A673 (cell line): ENCODE data around the gene APAF1. TPM values are rescaled to one million over a fixed set of nuclear protein-coding genes. Genes with fewer than 3 reads are reported as not detected.
"Not testable (repeated sequence)": the region's sequence is repeated elsewhere in the genome, so short reads cannot be mapped to it uniquely, and the experiment has no call there.

ENCODE experiments used
- BruUV-seq: library from RNA; stranded (reverse); fragments of 400-500 nt; replicated peaks from 2 replicates; lab custom pipeline; 2021; lab: Mats Ljungman, UMichigan
- CTCF ChIA-PET: fragments of 300-600 bp; sonication (Branson Sonifier 250); formaldehyde crosslinking; loops from one replicate; lab custom pipeline; 2022; ENCODE audit warnings: antibody characterized with exemption; lab: Charles Lee
- POLR2A ChIA-PET: fragments of 300-600 bp; sonication (Branson Sonifier 250); formaldehyde crosslinking; loops from one replicate; lab custom pipeline; 2022; ENCODE audit warnings: antibody characterized with exemption; ENCODE audit not compliant: low non-redundant PET; lab: Charles Lee
- DNase-seq: peaks from one replicate; pipeline ENCODE4 v3.0.0-alpha.2; 2015; ENCODE audit warnings: low spot score
- H3K27ac ChIP-seq: fragments of 200-600 bp; sonication (generic); 2 replicates; pipeline ENCODE4 v1.5.1; 2016; ENCODE audit warnings: mixed run types, low read depth, mild to moderate bottlenecking, mixed read lengths, antibody characterized with exemption, low read length; ENCODE audit not compliant: poor library complexity, severe bottlenecking
- H3K27me3 ChIP-seq: fragments of 200-600 bp; sonication (generic); replicated peaks from 2 replicates; pipeline ENCODE4 v1.6.1; 2017; ENCODE audit warnings: mixed run types, low read depth, mild to moderate bottlenecking, mixed read lengths, antibody characterized with exemption, low read length; ENCODE audit not compliant: insufficient read depth, poor library complexity
- H3K36me3 ChIP-seq: fragments of 200-600 bp; sonication (generic); 2 replicates; pipeline ENCODE4 v1.6.1; 2016; ENCODE audit warnings: mixed run types, mild to moderate bottlenecking, mixed read lengths, antibody characterized with exemption, low read length; ENCODE audit not compliant: insufficient read depth, poor library complexity, severe bottlenecking
- H3K4me1 ChIP-seq: fragments of 200-600 bp; sonication (generic); 2 replicates; pipeline ENCODE4 v1.6.1; 2017; ENCODE audit warnings: mixed run types, mild to moderate bottlenecking, mixed read lengths, antibody characterized with exemption, low read length; ENCODE audit not compliant: insufficient read depth, poor library complexity, severe bottlenecking
- H3K4me3 ChIP-seq: fragments of 200-600 bp; sonication (generic); 2 replicates; pipeline ENCODE4 v1.5.1; 2016; ENCODE audit warnings: low read depth, mixed run types, mild to moderate bottlenecking, mixed read lengths, low read length; ENCODE audit not compliant: poor library complexity, severe bottlenecking
- H3K9me3 ChIP-seq: fragments of 200-600 bp; sonication (generic); 2 replicates; pipeline ENCODE4 v1.6.1; 2016; ENCODE audit warnings: mixed run types, low read depth, mild to moderate bottlenecking, mixed read lengths, antibody characterized with exemption, low read length; ENCODE audit not compliant: poor library complexity, severe bottlenecking
- CTCF ChIP-seq: fragments of 300-800, 200-600 bp; sonication (generic); conservative IDR thresholded peaks from 2 replicates; pipeline ENCODE4 v1.5.1; 2017; ENCODE audit warnings: low read depth, mild to moderate bottlenecking, antibody characterized with exemption, low read length, moderate library complexity, mixed read lengths
- EZH2 ChIP-seq: fragments of 200-600 bp; sonication (generic); IDR thresholded peaks from 2 replicates; pipeline ENCODE4 v1.6.1; 2017; ENCODE audit warnings: borderline replicate concordance, low read depth, mild to moderate bottlenecking, mixed read lengths, antibody characterized with exemption, low read length; ENCODE audit not compliant: poor library complexity, severe bottlenecking
- intact Hi-C: fragments of 100-400 bp; cut with micrococcal nuclease; formaldehyde crosslinking; loops from one replicate; pipeline ENCODE4 v1.10.0; 2022; ENCODE audit not compliant: unreplicated experiment
- total RNA-seq: library from RNA; stranded (reverse); gene quantifications from 2 replicates; pipeline ENCODE4 v1.2.3, GENCODE V29; 2021

The APAF1 gene
- total RNA-seq, 1 experiment from 2014 or later = 24.2 TPM

GRCh38 chr12:98638009-98638408 is 7.1 kb upstream of the APAF1 start:
- Histone ChIP-seq H3K27me3 (no peaks in the 10 kb centered on the region), H3K4me3 (no peak overlapping the region), H3K27ac (no peak overlapping the region), H3K4me1 (peaks cover 4% of the 10 kb centered on the region), H3K36me3 (no peaks in the 10 kb centered on the region), H3K9me3 (no peaks in the 10 kb centered on the region)
- ChIA-PET POLR2A (no interaction called here), CTCF (no interaction called here)
- no peak for DNase-seq
- intact Hi-C loops = no loop called here
- TF ChIP-seq CTCF (no peak), EZH2 (no peak)
- BruUV-seq = no TSS peak

GRCh38 chr12:98639491-98639890 is 5.6 kb upstream of the APAF1 start:
- peaks cover 4% of the 10 kb centered on the region for H3K4me1 ChIP-seq
- intact Hi-C loops = no loop called here
- no peak overlapping the region for H3K27ac ChIP-seq
- no peaks in the 10 kb centered on the region for H3K36me3 ChIP-seq
- no TSS peak for BruUV-seq
- H3K27me3 ChIP-seq = no peaks in the 10 kb centered on the region
- TF ChIP-seq EZH2 (no peak), CTCF (no peak)
- ChIA-PET CTCF (no interaction called here), POLR2A (no interaction called here)
- no peak overlapping the region for H3K4me3 ChIP-seq
- DNase-seq = no peak
- H3K9me3 ChIP-seq = no peaks in the 10 kb centered on the region

- H3K9me3 ChIP-seq, DNase-seq, H3K36me3 ChIP-seq, POLR2A ChIA-PET, H3K27me3 ChIP-seq, CTCF ChIA-PET, H3K27ac ChIP-seq, BruUV-seq, H3K4me1 ChIP-seq: not testable (repeated sequence)
- intact Hi-C loops = loop anchor here (5.0 kb wide), 1 partner anchor 40 kb away; no protein-coding TSS in a partner anchor
- peak overlapping the region; percentile 85 for H3K4me3 ChIP-seq
Measured at GRCh38 chr12:98642801-98643200, 2.3 kb upstream of the APAF1 start.

- TSS peak; percentile 36 for BruUV-seq
- DNase-seq = no peak
- peaks cover 10% of the 10 kb centered on the region for H3K4me1 ChIP-seq
- no peaks in the 10 kb centered on the region for H3K27me3 ChIP-seq
- H3K9me3 ChIP-seq = no peaks in the 10 kb centered on the region
- peak overlapping the region; percentile 88 for H3K27ac ChIP-seq
- ChIA-PET CTCF (interaction anchor here (0.6 kb wide), 1 partner anchor 49 kb away, joined by 3 read pairs; no protein-coding TSS in a partner anchor), POLR2A (no interaction called here)
- intact Hi-C loops = loop anchor here (5.0 kb wide), 1 partner anchor 42 kb away; no protein-coding TSS in a partner anchor
- H3K4me3 ChIP-seq = peak overlapping the region; percentile 85
- TF ChIP-seq CTCF (0 out of 2 replicates have a peak, but pooled peaks have one; percentile 23), EZH2 (no peak)
- H3K36me3 ChIP-seq = peaks cover 14% of the 10 kb centered on the region
Measured at GRCh38 chr12:98644433-98644711, 718 bp upstream of the APAF1 start.
